ENCODE results near the gene SLC37A3.

DNA sequence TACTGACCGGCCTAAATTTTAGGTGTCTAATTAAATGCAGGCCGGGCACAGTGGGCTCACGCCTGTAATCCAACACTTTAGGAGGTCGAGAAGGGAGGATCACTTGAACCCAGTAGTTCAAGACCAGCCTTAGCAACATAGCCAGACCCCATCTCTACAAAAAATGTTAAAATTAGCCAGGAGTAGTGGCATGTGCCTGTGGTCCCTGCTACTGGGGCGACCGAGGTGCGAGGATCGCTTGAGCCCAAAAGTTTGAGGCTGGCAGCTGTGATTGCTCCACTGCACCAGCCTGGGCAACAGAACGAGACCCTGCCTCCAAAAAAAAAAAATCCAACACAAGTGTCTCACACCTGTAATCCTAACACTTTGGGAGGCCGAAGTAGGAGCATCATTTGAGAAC, 491 bp upstream of the SLC37A3 start:
- TF ChIP-seq, protein P1, sequence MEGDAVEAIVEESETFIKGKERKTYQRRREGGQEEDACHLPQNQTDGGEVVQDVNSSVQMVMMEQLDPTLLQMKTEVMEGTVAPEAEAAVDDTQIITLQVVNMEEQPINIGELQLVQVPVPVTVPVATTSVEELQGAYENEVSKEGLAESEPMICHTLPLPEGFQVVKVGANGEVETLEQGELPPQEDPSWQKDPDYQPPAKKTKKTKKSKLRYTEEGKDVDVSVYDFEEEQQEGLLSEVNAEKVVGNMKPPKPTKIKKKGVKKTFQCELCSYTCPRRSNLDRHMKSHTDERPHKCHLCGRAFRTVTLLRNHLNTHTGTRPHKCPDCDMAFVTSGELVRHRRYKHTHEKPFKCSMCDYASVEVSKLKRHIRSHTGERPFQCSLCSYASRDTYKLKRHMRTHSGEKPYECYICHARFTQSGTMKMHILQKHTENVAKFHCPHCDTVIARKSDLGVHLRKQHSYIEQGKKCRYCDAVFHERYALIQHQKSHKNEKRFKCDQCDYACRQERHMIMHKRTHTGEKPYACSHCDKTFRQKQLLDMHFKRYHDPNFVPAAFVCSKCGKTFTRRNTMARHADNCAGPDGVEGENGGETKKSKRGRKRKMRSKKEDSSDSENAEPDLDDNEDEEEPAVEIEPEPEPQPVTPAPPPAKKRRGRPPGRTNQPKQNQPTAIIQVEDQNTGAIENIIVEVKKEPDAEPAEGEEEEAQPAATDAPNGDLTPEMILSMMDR (IDR thresholded peaks at IDR 0.05; ENCODE audit: extremely low read depth in 1 of 2, insufficient read depth in 1 of 2, low read depth in 1 of 2, low read length in 2 of 2): no peak
- TF ChIP-seq POLR2AphosphoS5 (IDR thresholded peaks at IDR 0.05; ENCODE audit: insufficient read depth, low read depth, low read length): no peak
